Peyer's patch (tissue), 4 donors: ENCODE data around the gene HSD11B2.

Source experiments
- CTCF ChIP-seq, 6 experiments: fragments of 450-650 bp in 4 of 6; fragments of 200-600 bp in 2 of 6; sonication (generic) in 1 of 6; IDR thresholded peaks; one replicate each; pipeline ENCODE4 v1.5.1; 2017 to 2019; ENCODE audit warnings: antibody characterized with exemption in 6 of 6, mild to moderate bottlenecking in 3 of 6, moderate library complexity in 1 of 6
- POLR2A ChIP-seq, 2 donors: fragments of 450-650 bp; IDR thresholded peaks; one replicate each; pipeline ENCODE4 v1.5.1; 2017; ENCODE audit warnings: antibody characterized with exemption in 2 of 2, mild to moderate bottlenecking in 2 of 2, moderate library complexity in 2 of 2

- no peak for TF ChIP-seq POLR2A (IDR thresholded peaks at IDR 0.05)
- TF ChIP-seq CTCF (IDR thresholded peaks at IDR 0.05), result no peak
Observed at GRCh38 chr16:67471758-67472384, 41.0 kb downstream of the HSD11B2 start.
